Measurements from ENCODE around the gene INS. TPM values are rescaled to one million over a fixed set of nuclear protein-coding genes. Genes with fewer than 3 reads are reported as not detected.

Gene INS
- polyA plus RNA-seq, 4 donors, result 0.58 to 124 (median 31.0) TPM

DNA sequence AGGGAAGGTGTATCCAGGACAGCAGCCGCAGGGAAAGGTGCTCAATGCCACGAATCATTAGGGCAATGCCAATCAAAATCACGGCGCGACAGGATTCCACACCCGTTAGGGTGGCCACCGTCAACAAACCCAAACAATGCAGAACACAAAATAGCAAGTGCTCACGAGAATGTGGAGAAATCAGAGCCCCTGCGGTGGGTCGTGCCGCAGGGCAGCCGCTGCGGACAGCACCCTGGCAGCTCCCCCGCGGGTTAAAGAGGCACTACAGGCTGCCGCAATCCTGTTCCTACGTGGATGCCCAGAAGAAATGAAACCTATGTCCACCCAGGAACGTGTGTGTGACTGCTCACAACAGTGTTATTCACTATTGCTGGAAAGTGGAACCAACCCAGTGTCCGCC is 27.7 kb upstream of the INS start:
- DNase-seq (no peak), FAIRE-seq (no peak)

GRCh38 chr11:2187280-2187707 is 26.3 kb upstream of the INS start:
- no peak overlapping the region for H3K27ac ChIP-seq (ENCODE audit: low read depth in 1 of 3, low read length in 2 of 3)
- FAIRE-seq, result no peak
- DNase-seq, result no peak
- no peaks in the 10 kb centered on the region for H3K9me3 ChIP-seq (ENCODE audit: control insufficient read depth in 2 of 2, insufficient read depth in 1 of 2, low read depth in 1 of 2, low read length in 1 of 2)
- H3K27me3 ChIP-seq (ENCODE audit: control insufficient read depth in 3 of 3, insufficient read depth in 3 of 3, low read length in 3 of 3), result peaks cover 0 to 32% (median 13%) of the 10 kb centered on the region in 3 donors
- no peaks in the 10 kb centered on the region for H3K36me3 ChIP-seq (ENCODE audit: control insufficient read depth in 3 of 3, insufficient read depth in 2 of 3, low read depth in 1 of 3, low read length in 3 of 3)
- H3K4me3 ChIP-seq (ENCODE audit: low read depth in 1 of 3, low read length in 3 of 3), result no peak overlapping the region
- WGBS, 3 donors, result 87 to 95% (median 88%) methylated on average over 7 of the region's 7 CpGs
- H3K4me1 ChIP-seq (ENCODE audit: control insufficient read depth in 3 of 3, insufficient read depth in 2 of 3, low read depth in 1 of 3, low read length in 2 of 3), result peaks cover 0 to 12% (median 0%) of the 10 kb centered on the region in 3 donors

More for the DNA sequence above, 27.7 kb upstream of the INS start:
- Histone ChIP-seq H3K27ac (ENCODE audit: low read depth in 1 of 3, low read length in 2 of 3) (no peak overlapping the region), H3K4me3 (ENCODE audit: low read depth in 1 of 3, low read length in 3 of 3) (no peak overlapping the region), H3K4me1 (ENCODE audit: control insufficient read depth in 3 of 3, insufficient read depth in 2 of 3, low read depth in 1 of 3, low read length in 2 of 3) (peaks cover 0 to 20% (median 0%) of the 10 kb centered on the region in 3 donors), H3K27me3 (ENCODE audit: control insufficient read depth in 3 of 3, insufficient read depth in 3 of 3, low read length in 3 of 3) (peaks cover 0 to 30% (median 13%) of the 10 kb centered on the region in 3 donors), H3K9me3 (ENCODE audit: control insufficient read depth in 2 of 2, insufficient read depth in 1 of 2, low read depth in 1 of 2, low read length in 1 of 2) (no peaks in the 10 kb centered on the region), H3K36me3 (ENCODE audit: control insufficient read depth in 3 of 3, insufficient read depth in 2 of 3, low read depth in 1 of 3, low read length in 3 of 3) (no peaks in the 10 kb centered on the region)
- 74 to 90% (median 79%) methylated on average over 19 of the region's 19 CpGs for whole genome bisulfite sequencing, 3 donors

- DNase-seq, result peak; percentile 44 to 56
- WGBS, 3 donors, result 5 to 24% (median 8%) methylated on average over 18 to 21 of the region's 21 CpGs
- no peak for FAIRE-seq
- no peak overlapping the region for H3K27ac ChIP-seq (ENCODE audit: low read depth in 1 of 3, low read length in 2 of 3)
- peaks cover 0 to 29% (median 13%) of the 10 kb centered on the region in 3 donors for H3K27me3 ChIP-seq (ENCODE audit: control insufficient read depth in 3 of 3, insufficient read depth in 3 of 3, low read length in 3 of 3)
- no peaks in the 10 kb centered on the region for H3K36me3 ChIP-seq (ENCODE audit: control insufficient read depth in 3 of 3, insufficient read depth in 2 of 3, low read depth in 1 of 3, low read length in 3 of 3)
- H3K4me1 ChIP-seq (ENCODE audit: control insufficient read depth in 3 of 3, insufficient read depth in 2 of 3, low read depth in 1 of 3, low read length in 2 of 3), result peaks cover 0 to 7% (median 0%) of the 10 kb centered on the region in 3 donors
- H3K9me3 ChIP-seq (ENCODE audit: control insufficient read depth in 2 of 2, insufficient read depth in 1 of 2, low read depth in 1 of 2, low read length in 1 of 2), result no peaks in the 10 kb centered on the region
- H3K4me3 ChIP-seq (ENCODE audit: low read depth in 1 of 3, low read length in 3 of 3), result no peak overlapping the region
Observed at GRCh38 chr11:2186669-2187279, 25.8 kb upstream of the INS start.

DNA sequence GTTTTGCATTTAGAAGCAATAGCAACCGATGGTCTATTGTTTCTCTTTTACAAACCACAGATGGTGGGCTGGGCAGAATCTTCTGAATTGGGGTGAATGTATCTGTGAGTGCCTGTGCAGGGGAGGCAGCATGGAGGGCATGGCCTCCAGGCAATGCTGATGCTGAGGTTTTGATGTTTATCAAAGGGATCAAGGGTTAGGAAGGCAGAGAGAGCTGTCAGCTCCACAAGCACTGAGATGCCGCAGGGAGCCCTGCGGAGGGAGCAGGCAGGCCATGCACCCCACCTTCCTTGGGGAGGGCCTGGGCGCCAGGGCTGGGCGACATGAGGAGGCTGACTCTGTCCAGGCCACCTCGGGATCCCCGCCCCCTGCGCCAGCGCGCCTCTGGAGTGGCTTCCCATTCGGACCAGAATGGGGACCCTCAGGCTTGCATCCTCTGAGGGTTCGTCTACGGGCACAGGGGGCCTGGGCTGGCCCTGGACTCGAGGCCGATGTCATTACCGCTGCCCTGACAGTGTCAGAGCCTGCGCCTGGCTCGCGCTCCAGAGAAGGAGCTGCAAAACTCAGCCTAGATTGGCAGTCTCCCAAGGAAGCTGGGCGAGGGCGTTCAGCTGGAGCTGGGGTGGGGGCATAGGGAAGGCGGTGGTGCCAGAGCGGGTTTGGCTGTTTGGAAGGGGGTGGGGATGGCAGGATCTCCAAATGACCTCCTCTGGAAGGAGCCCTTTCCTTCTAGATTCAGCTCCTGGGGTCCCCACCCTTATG is 24.5 kb upstream of the INS start:
- no peak for DNase-seq

DNA sequence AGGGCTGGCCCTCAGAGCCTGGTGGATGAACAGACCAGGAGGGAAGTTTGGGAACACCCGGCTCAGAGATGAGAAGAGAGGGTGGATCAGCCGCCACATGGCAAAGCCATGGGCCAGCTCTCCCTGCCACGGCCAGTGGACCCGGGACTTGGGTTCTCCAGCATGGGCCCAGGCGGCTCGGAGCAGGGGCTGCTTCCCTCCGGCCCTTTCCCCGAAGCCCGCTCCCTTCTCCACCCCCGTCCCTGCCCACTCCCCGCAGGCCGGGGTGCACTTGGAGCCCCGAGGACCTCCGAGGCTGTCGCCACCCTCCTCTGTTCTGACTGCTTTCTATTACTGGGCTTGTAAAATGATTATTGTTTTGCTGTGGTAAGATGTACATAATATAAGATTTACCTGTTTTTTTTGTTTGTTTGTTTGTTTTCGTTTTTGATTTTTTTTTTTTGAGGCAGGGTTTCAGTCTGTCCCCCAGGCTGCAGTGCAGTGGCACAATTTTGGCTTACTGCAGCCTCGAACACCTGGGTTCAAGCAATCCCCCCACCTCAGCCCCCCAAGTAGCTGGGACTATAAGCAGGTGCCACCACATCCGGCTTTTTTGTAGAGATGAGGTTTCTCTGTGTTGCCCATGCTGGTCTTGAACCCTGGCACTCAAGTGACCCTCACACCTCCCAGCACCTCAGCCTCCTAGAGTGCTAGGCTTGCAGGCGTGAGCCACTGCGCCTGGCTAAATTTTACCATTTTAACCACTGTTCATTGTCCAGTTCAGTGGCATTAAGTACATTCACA is 21.9 kb upstream of the INS start:
- FAIRE-seq, result no peak

More for the DNA sequence above, 24.5 kb upstream of the INS start:
- Histone ChIP-seq H3K4me3 (ENCODE audit: low read depth in 1 of 3, low read length in 3 of 3) (no peak overlapping the region), H3K27ac (ENCODE audit: low read depth in 1 of 3, low read length in 2 of 3) (no peak overlapping the region), H3K36me3 (ENCODE audit: control insufficient read depth in 3 of 3, insufficient read depth in 2 of 3, low read depth in 1 of 3, low read length in 3 of 3) (no peaks in the 10 kb centered on the region), H3K9me3 (ENCODE audit: control insufficient read depth in 2 of 2, insufficient read depth in 1 of 2, low read depth in 1 of 2, low read length in 1 of 2) (no peaks in the 10 kb centered on the region), H3K27me3 (ENCODE audit: control insufficient read depth in 3 of 3, insufficient read depth in 3 of 3, low read length in 3 of 3) (peaks cover 0 to 21% (median 8%) of the 10 kb centered on the region in 3 donors), H3K4me1 (ENCODE audit: control insufficient read depth in 3 of 3, insufficient read depth in 2 of 3, low read depth in 1 of 3, low read length in 2 of 3) (no peaks in the 10 kb centered on the region)
- 46 to 66% (median 56%) methylated on average over 21 to 23 of the region's 23 CpGs for WGBS, 3 donors
- FAIRE-seq, result no peak

GRCh38 chr11:2182075-2182474 is 21.1 kb upstream of the INS start:
- DNase-seq, result no peak
- 51 to 78% (median 57%) methylated on average over 12 to 18 of the region's 18 CpGs for WGBS, 3 donors
- H3K27me3 ChIP-seq (ENCODE audit: control insufficient read depth in 3 of 3, insufficient read depth in 3 of 3, low read length in 3 of 3), result peaks cover 0 to 12% (median 5%) of the 10 kb centered on the region in 3 donors

More for the DNA sequence above, 21.9 kb upstream of the INS start:
- no peak for DNase-seq
- Histone ChIP-seq H3K4me1 (ENCODE audit: control insufficient read depth in 3 of 3, insufficient read depth in 2 of 3, low read depth in 1 of 3, low read length in 2 of 3) (no peaks in the 10 kb centered on the region), H3K36me3 (ENCODE audit: control insufficient read depth in 3 of 3, insufficient read depth in 2 of 3, low read depth in 1 of 3, low read length in 3 of 3) (no peaks in the 10 kb centered on the region), H3K9me3 (ENCODE audit: control insufficient read depth in 2 of 2, insufficient read depth in 1 of 2, low read depth in 1 of 2, low read length in 1 of 2) (no peaks in the 10 kb centered on the region), H3K27ac (ENCODE audit: low read depth in 1 of 3, low read length in 2 of 3) (no peak overlapping the region), H3K4me3 (ENCODE audit: low read depth in 1 of 3, low read length in 3 of 3) (no peak overlapping the region), H3K27me3 (ENCODE audit: control insufficient read depth in 3 of 3, insufficient read depth in 3 of 3, low read length in 3 of 3) (peaks cover 0 to 12% (median 5%) of the 10 kb centered on the region in 3 donors)
- WGBS, 3 donors, result 78 to 82% (median 80%) methylated on average over 18 to 20 of the region's 20 CpGs

DNA sequence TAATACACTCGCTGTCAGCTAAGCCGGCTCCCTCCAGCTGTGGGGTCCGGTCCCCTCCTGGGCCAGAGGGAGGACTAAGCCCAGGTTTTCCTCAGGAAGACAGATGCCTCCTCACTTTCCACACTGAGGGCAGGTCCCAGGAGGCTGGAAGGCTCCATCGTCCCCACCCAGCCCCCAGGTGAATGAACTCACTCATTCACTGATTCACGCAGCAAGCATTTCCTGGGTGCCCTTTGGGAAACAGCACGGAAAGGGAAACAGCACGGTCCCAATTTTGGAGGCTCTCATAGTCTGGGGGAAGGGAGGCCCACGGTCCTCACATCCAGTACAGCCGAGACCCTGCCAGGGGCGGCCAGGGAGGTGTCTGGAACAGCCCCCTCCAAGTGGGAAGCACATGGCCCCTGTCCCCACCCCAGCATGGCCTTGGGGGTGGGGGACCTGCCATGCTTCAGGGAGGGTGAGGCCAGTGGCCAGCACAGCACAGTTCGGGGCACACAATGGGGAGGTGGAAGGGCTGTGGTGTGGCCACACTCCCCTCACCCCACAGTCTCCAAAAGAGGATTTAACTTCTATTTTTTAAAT is 19.9 kb upstream of the INS start:
- peaks cover 0 to 10% (median 5%) of the 10 kb centered on the region in 3 donors for H3K27me3 ChIP-seq (ENCODE audit: control insufficient read depth in 3 of 3, insufficient read depth in 3 of 3, low read length in 3 of 3)

More at GRCh38 chr11:2182075-2182474, 21.1 kb upstream of the INS start:
- no peak overlapping the region for H3K27ac ChIP-seq (ENCODE audit: low read depth in 1 of 3, low read length in 2 of 3)
- H3K4me1 ChIP-seq (ENCODE audit: control insufficient read depth in 3 of 3, insufficient read depth in 2 of 3, low read depth in 1 of 3, low read length in 2 of 3), result no peaks in the 10 kb centered on the region
- H3K9me3 ChIP-seq (ENCODE audit: control insufficient read depth in 2 of 2, insufficient read depth in 1 of 2, low read depth in 1 of 2, low read length in 1 of 2), result no peaks in the 10 kb centered on the region
- FAIRE-seq, result no peak
- no peak overlapping the region for H3K4me3 ChIP-seq (ENCODE audit: low read depth in 1 of 3, low read length in 3 of 3)
- H3K36me3 ChIP-seq (ENCODE audit: control insufficient read depth in 3 of 3, insufficient read depth in 2 of 3, low read depth in 1 of 3, low read length in 3 of 3), result no peaks in the 10 kb centered on the region

GRCh38 chr11:2180347-2180746 is 19.3 kb upstream of the INS start:
- Histone ChIP-seq H3K4me3 (ENCODE audit: low read depth in 1 of 3, low read length in 3 of 3) (no peak overlapping the region), H3K27ac (ENCODE audit: low read depth in 1 of 3, low read length in 2 of 3) (no peak overlapping the region), H3K4me1 (ENCODE audit: control insufficient read depth in 3 of 3, insufficient read depth in 2 of 3, low read depth in 1 of 3, low read length in 2 of 3) (no peaks in the 10 kb centered on the region), H3K36me3 (ENCODE audit: control insufficient read depth in 3 of 3, insufficient read depth in 2 of 3, low read depth in 1 of 3, low read length in 3 of 3) (no peaks in the 10 kb centered on the region), H3K9me3 (ENCODE audit: control insufficient read depth in 2 of 2, insufficient read depth in 1 of 2, low read depth in 1 of 2, low read length in 1 of 2) (no peaks in the 10 kb centered on the region), H3K27me3 (ENCODE audit: control insufficient read depth in 3 of 3, insufficient read depth in 3 of 3, low read length in 3 of 3) (peaks cover 0 to 9% (median 5%) of the 10 kb centered on the region in 3 donors)
- FAIRE-seq (no peak), DNase-seq (no peak)
- WGBS, 3 donors, result 75 to 76% (median 76%) methylated on average over 11 to 15 of the region's 15 CpGs

More for the DNA sequence above, 19.9 kb upstream of the INS start:
- DNase-seq (no peak), FAIRE-seq (no peak)
- no peak overlapping the region for H3K27ac ChIP-seq (ENCODE audit: low read depth in 1 of 3, low read length in 2 of 3)
- H3K4me1 ChIP-seq (ENCODE audit: control insufficient read depth in 3 of 3, insufficient read depth in 2 of 3, low read depth in 1 of 3, low read length in 2 of 3), result no peaks in the 10 kb centered on the region
- no peak overlapping the region for H3K4me3 ChIP-seq (ENCODE audit: low read depth in 1 of 3, low read length in 3 of 3)
- no peaks in the 10 kb centered on the region for H3K36me3 ChIP-seq (ENCODE audit: control insufficient read depth in 3 of 3, insufficient read depth in 2 of 3, low read depth in 1 of 3, low read length in 3 of 3)
- WGBS, 3 donors, result 74 to 82% (median 80%) methylated on average over 10 to 11 of the region's 11 CpGs
- no peaks in the 10 kb centered on the region for H3K9me3 ChIP-seq (ENCODE audit: control insufficient read depth in 2 of 2, insufficient read depth in 1 of 2, low read depth in 1 of 2, low read length in 1 of 2)

Measured in small intestine (tissue), 7 donors.